Tracheal epithelial cell (primary cell): Measurements from ENCODE around the gene TGFBI. TPM values are rescaled to one million over a fixed set of nuclear protein-coding genes. Genes with fewer than 3 reads are reported as not detected.

ENCODE experiments used
- total RNA-seq: library from RNA; depleted of rRNA; stranded (reverse); fragments of >200 nt; gene quantifications from 2 replicates; pipeline ENCODE4 v1.2.1, GENCODE V29; 2014

Gene TGFBI
- total RNA-seq, result 329 and 533 TPM in 2 replicates

DNA sequence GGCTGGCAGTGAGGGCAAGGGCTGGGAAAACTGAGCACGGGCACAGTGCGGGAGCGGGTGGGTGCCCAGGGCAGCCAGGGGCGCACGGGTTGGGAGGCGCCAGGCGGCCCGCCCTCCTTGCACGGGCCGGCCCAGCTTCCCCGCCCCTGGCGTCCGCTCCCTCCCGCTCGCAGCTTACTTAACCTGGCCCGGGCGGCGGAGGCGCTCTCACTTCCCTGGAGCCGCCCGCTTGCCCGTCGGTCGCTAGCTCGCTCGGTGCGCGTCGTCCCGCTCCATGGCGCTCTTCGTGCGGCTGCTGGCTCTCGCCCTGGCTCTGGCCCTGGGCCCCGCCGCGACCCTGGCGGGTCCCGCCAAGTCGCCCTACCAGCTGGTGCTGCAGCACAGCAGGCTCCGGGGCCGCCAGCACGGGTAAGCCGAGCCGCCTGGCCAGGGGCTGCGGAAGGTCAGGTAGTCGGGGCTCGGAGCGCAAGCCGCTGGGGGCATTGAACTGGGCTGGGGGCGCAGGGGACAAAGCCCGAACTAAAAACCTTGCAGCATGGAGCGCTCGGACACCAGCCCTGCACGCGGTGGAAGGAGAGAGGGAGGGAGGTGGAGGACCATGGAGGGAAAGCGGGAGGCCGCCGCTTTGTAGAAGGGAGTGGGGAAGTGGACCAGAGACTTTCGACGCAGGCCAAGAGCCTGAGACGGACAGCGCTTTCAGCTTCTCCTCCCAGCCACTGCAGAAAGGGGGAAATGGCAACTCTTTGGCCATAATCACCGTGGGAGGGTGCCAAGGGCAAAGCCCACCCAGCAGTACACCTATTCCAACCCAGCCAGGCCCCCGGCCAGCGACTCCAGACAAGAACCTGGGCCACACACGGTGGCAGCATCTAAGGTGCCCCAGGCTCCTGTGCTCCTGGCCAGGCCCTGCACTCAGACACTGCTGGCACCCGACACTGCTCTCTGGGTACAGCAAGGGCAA, at the start of gene TGFBI:
TGFBI (plus strand) TSS at position 207 of the 961 bp plus-strand sequence; CDS start at position 275, 68 bp downstream.

Other genes starting within 250 kb of the TGFBI start
- gene SLC25A48, start 194.3 kb upstream of the TGFBI start, total RNA-seq, result not detected in 2 replicates
- gene IL9, start 133.1 kb upstream of the TGFBI start, total RNA-seq, result not detected in 2 replicates
- gene LECT2, start 74.0 kb upstream of the TGFBI start, total RNA-seq, result not detected in 2 replicates
- gene SMAD5, start 103.9 kb downstream of the TGFBI start, total RNA-seq, result 28.9 and 42.4 TPM in 2 replicates
- not detected in 2 replicates for gene SMIM32, start 164.2 kb downstream of the TGFBI start, total RNA-seq